H1 (cell line): ENCODE measurements around the gene XYLB. TPM values are rescaled to one million over a fixed set of nuclear protein-coding genes. Genes with fewer than 3 reads are reported as not detected.

Source experiments
- BCL11A ChIP-seq, 2 experiments: IDR thresholded peaks; one replicate each; pipeline ENCODE4 v1.6.1; 2011; ENCODE audit warnings: low read depth in 2 of 2, low read length in 2 of 2, mild to moderate bottlenecking in 2 of 2
- polyA plus RNA-seq, 7 experiments: library from polyadenylated mRNA; depleted of rRNA in 3 of 7; stranded (reverse) in 5 of 7; unstranded in 2 of 7; fragments of >200 nt in 5 of 7; fragments of 200-250 nt in 2 of 7; gene quantifications; 1 replicate in 5 of 7; 2 replicates in 1 of 7; 4 replicates in 1 of 7; pipeline versions ENCODE4 v1.2.1 to v1.2.3, GENCODE V29; 2011 to 2013; ENCODE audit warnings: missing spikeins in 2 of 7, mixed read lengths in 2 of 7
- total RNA-seq: library from RNA; stranded (reverse); fragmentation: NEBNext Ultra II Directional; extraction: Animal tissue kit (Norgen Biotek cat#: 25700); gene quantifications from 2 replicates; pipeline ENCODE4 v1.2.1, GENCODE V29; 2021

XYLB gene
- total and polyA plus RNA-seq, 2 of the 8 experiments (the other 6 are each of a cell fraction or from before 2014, with no cell fraction given): 1.7 to 5.5 TPM

GRCh38 chr3:38446085-38446686, 99.6 kb downstream of the XYLB start (continued):
- TF ChIP-seq BCL11A (IDR thresholded peaks at IDR 0.05; ENCODE audit: low read depth in 2 of 2, low read length in 2 of 2): no peak
